H1 (cell line): ENCODE measurements around the gene TCF7L2. TPM values are rescaled to one million over a fixed set of nuclear protein-coding genes. Genes with fewer than 3 reads are reported as not detected.

Experiments
- CTCF ChIA-PET: fragments of 300-600 bp; sonication (Branson Sonifier 250); formaldehyde crosslinking; loops from one replicate; lab custom pipeline; 2021; ENCODE audit not compliant: partially characterized antibody; lab: Charles Lee
- POLR2A ChIA-PET: fragments of 300-600 bp; sonication (Branson Sonifier 250); formaldehyde crosslinking; loops from one replicate; lab custom pipeline; 2021; ENCODE audit warnings: inconsistent platforms; ENCODE audit not compliant: partially characterized antibody; lab: Charles Lee
- DNase-seq, 2 experiments: peaks; one replicate each; pipeline versions ENCODE4 v3.0.0 to v3.0.0-alpha.2; 2010 to 2022; ENCODE audit warnings: low spot score in 2 of 2, low read depth in 1 of 2, mixed read lengths in 1 of 2
- FAIRE-seq: peaks from 2 replicates; lab custom pipeline; 2011; peaks lifted over from hg19 to GRCh38; lab: Jason Lieb, UNC
- H2AFZ ChIP-seq: 2 replicates; pipeline ENCODE4 v1.8.1; 2012; ENCODE audit warnings: low read length, inconsistent platforms
- H2AK5ac ChIP-seq: 2 replicates; pipeline ENCODE4 v1.6.1; 2013; ENCODE audit warnings: low read depth, low read length
- H2BK120ac ChIP-seq: replicated peaks from 2 replicates; pipeline ENCODE3; 2013; ENCODE audit warnings: low read depth, low read length, inconsistent platforms
- H2BK12ac ChIP-seq: 2 replicates; pipeline ENCODE4 v1.6.1; 2013; ENCODE audit warnings: low read depth, low read length
- H2BK15ac ChIP-seq: 2 replicates; pipeline ENCODE4 v1.6.1; 2013; ENCODE audit warnings: low read length
- H2BK20ac ChIP-seq: 2 replicates; pipeline ENCODE4 v1.6.1; 2013; ENCODE audit warnings: low read length
- H2BK5ac ChIP-seq: 2 replicates; pipeline ENCODE4 v1.6.1; 2013; ENCODE audit warnings: low read depth, low read length
- H3K14ac ChIP-seq: 2 replicates; pipeline ENCODE4 v1.6.1; 2013; ENCODE audit warnings: inconsistent platforms; ENCODE audit not compliant: insufficient read length
- H3K18ac ChIP-seq: 2 replicates; pipeline ENCODE4 v1.6.1; 2013; ENCODE audit warnings: low read length; ENCODE audit errors: extremely low read depth
- H3K23ac ChIP-seq: 2 replicates; pipeline ENCODE4 v1.6.1; 2013; ENCODE audit warnings: inconsistent platforms; ENCODE audit not compliant: insufficient read length
- H3K23me2 ChIP-seq: 2 replicates; pipeline ENCODE4 v1.6.1; 2013; ENCODE audit warnings: low read depth, low read length
- H3K27ac ChIP-seq: 2 replicates; pipeline ENCODE4 v1.6.1; 2011; ENCODE audit warnings: low read depth, low read length, inconsistent platforms
- H3K27me3 ChIP-seq, 4 experiments: replicated peaks in 1 of 4; 1 replicate in 1 of 4; 2 replicates in 3 of 4; pipeline versions ENCODE4 v1.6.1 to v1.8.1; 2011 to 2013; ENCODE audit warnings: low read length in 3 of 4, mild to moderate bottlenecking in 3 of 4, inconsistent platforms in 2 of 4, mixed read lengths in 2 of 4, moderate library complexity in 1 of 4; ENCODE audit not compliant: control insufficient read depth in 3 of 4, insufficient read depth in 3 of 4; ENCODE audit errors: extremely low read depth in 1 of 4
- H3K36me3 ChIP-seq, 4 experiments: 2 replicates each; pipeline versions ENCODE4 v1.6.1 to v1.8.1; 2011 to 2013; ENCODE audit warnings: mild to moderate bottlenecking in 4 of 4, low read length in 3 of 4, moderate library complexity in 2 of 4, control low read depth in 1 of 4, inconsistent platforms in 1 of 4; ENCODE audit not compliant: insufficient read depth in 4 of 4, control insufficient read depth in 2 of 4
- H3K4ac ChIP-seq: replicated peaks from 2 replicates; pipeline ENCODE3; 2013; ENCODE audit warnings: low read length, low read depth, mixed read lengths, inconsistent platforms; ENCODE audit not compliant: insufficient read length
- H3K4me1 ChIP-seq, 4 experiments: replicated peaks in 1 of 4; 1 replicate in 1 of 4; 2 replicates in 3 of 4; pipeline versions ENCODE4 v1.6.1 to v1.8.1; 2011 to 2013; ENCODE audit warnings: low read length in 3 of 4, inconsistent platforms in 2 of 4, mixed read lengths in 1 of 4; ENCODE audit not compliant: insufficient read depth in 4 of 4, control insufficient read depth in 3 of 4
- H3K4me2 ChIP-seq, 2 experiments: 2 replicates each; pipeline versions ENCODE4 v1.6.1 to v1.8.1; 2011 to 2013; ENCODE audit warnings: low read depth in 2 of 2, low read length in 2 of 2, control low read depth in 1 of 2, inconsistent platforms in 1 of 2, mild to moderate bottlenecking in 1 of 2; ENCODE audit not compliant: insufficient read depth in 1 of 2
- H3K4me3 ChIP-seq, 4 experiments: fragments of 200-600, 300-600 bp in 1 of 4; sonication (generic), shearing (Covaris generic), sonication (Bioruptor Twin) in 1 of 4; 2 replicates each; pipeline versions ENCODE4 v1.5.1 to v1.8.1; 2011 to 2016; ENCODE audit warnings: low read length in 4 of 4, low read depth in 3 of 4, control low read depth in 2 of 4, inconsistent platforms in 2 of 4, mild to moderate bottlenecking in 2 of 4, mixed read lengths in 1 of 4, moderate library complexity in 1 of 4; ENCODE audit not compliant: insufficient read depth in 2 of 4; ENCODE audit errors: extremely low read depth in 1 of 4
- H3K56ac ChIP-seq: replicated peaks from 2 replicates; pipeline ENCODE3; 2013; ENCODE audit warnings: low read depth, mild to moderate bottlenecking, mixed read lengths, low read length, inconsistent platforms; ENCODE audit not compliant: insufficient read length
- H3K79me1 ChIP-seq: 2 replicates; pipeline ENCODE4 v1.6.1; 2013; ENCODE audit warnings: low read depth, low read length, control low read depth
- H3K79me2 ChIP-seq, 2 experiments: 2 replicates each; pipeline versions ENCODE4 v1.6.1 to v1.8.1; 2012 to 2013; ENCODE audit warnings: low read length in 2 of 2, mild to moderate bottlenecking in 2 of 2, inconsistent platforms in 1 of 2; ENCODE audit not compliant: insufficient read depth in 2 of 2, control insufficient read depth in 1 of 2
- H3K9ac ChIP-seq, 4 experiments: replicated peaks in 1 of 4; 1 replicate in 1 of 4; 2 replicates in 3 of 4; pipeline versions ENCODE4 v1.6.1 to v1.8.1; 2011 to 2013; ENCODE audit warnings: low read depth in 3 of 4, low read length in 3 of 4, control low read depth in 2 of 4, mild to moderate bottlenecking in 2 of 4, moderate library complexity in 2 of 4, inconsistent platforms in 1 of 4; ENCODE audit errors: extremely low read depth in 1 of 4
- H3K9me3 ChIP-seq, 2 experiments: 2 replicates each; pipeline versions ENCODE4 v1.6.1 to v1.8.1; 2012 to 2013; ENCODE audit warnings: mild to moderate bottlenecking in 2 of 2, moderate library complexity in 2 of 2, control low read depth in 1 of 2, inconsistent platforms in 1 of 2, low read depth in 1 of 2, low read length in 1 of 2, mixed read lengths in 1 of 2; ENCODE audit not compliant: insufficient read depth in 2 of 2
- H4K20me1 ChIP-seq, 2 experiments: replicated peaks in 1 of 2; 2 replicates each; pipeline versions ENCODE3 to v1.8.1; 2011 to 2013; ENCODE audit warnings: inconsistent platforms in 2 of 2, low read length in 2 of 2, mild to moderate bottlenecking in 1 of 2; ENCODE audit not compliant: insufficient read depth in 2 of 2, control insufficient read depth in 1 of 2
- H4K5ac ChIP-seq: 2 replicates; pipeline ENCODE4 v1.6.1; 2013; ENCODE audit warnings: low read length, low read depth, mixed read lengths, inconsistent platforms; ENCODE audit not compliant: insufficient read length
- H4K8ac ChIP-seq: 2 replicates; pipeline ENCODE4 v1.8.0; 2013; ENCODE audit warnings: mild to moderate bottlenecking, moderate library complexity, low read length, inconsistent platforms; ENCODE audit not compliant: insufficient read depth; ENCODE audit errors: extremely low read depth
- H4K91ac ChIP-seq: replicated peaks from 2 replicates; pipeline ENCODE3; 2013; ENCODE audit warnings: low read length, mixed read lengths, inconsistent platforms; ENCODE audit not compliant: insufficient read length
- ATF3 ChIP-seq: IDR thresholded peaks from 2 replicates; pipeline ENCODE4 v1.6.1; 2011; ENCODE audit warnings: low read depth, mild to moderate bottlenecking, low read length; ENCODE audit not compliant: insufficient read depth
- CHD1 ChIP-seq: IDR thresholded peaks from 2 replicates; pipeline ENCODE4 v1.6.1; 2012; ENCODE audit warnings: low read depth, low read length, improper control_type of control experiment
- CTCF ChIP-seq, 3 experiments: IDR thresholded peaks; 1 replicate in 2 of 3; 2 replicates in 1 of 3; pipeline versions ENCODE4 v1.5.1 to v1.6.1; 2011; ENCODE audit warnings: low read length in 3 of 3, mild to moderate bottlenecking in 3 of 3, inconsistent platforms in 2 of 3, low read depth in 1 of 3, moderate library complexity in 1 of 3; ENCODE audit not compliant: insufficient read depth in 1 of 3; ENCODE audit errors: control extremely low read depth in 1 of 3
- EZH2 ChIP-seq: fragments of 200-600 bp; sonication (generic); IDR thresholded peaks from 2 replicates; pipeline ENCODE4 v1.7.1; 2012; ENCODE audit warnings: low read depth, mild to moderate bottlenecking, moderate library complexity, low read length, inconsistent platforms; ENCODE audit not compliant: severe bottlenecking
- KDM4A ChIP-seq: IDR thresholded peaks from one replicate; pipeline ENCODE4 v1.7.1; 2012; ENCODE audit warnings: low read depth, mild to moderate bottlenecking, moderate library complexity, low read length, inconsistent platforms; ENCODE audit not compliant: severe bottlenecking
- NANOG ChIP-seq: IDR thresholded peaks from 2 replicates; pipeline ENCODE4 v1.6.1; 2011; ENCODE audit warnings: low read length, low read depth, mild to moderate bottlenecking, inconsistent platforms; ENCODE audit not compliant: insufficient read depth, poor library complexity, severe bottlenecking
- POLR2A ChIP-seq, 2 experiments: IDR thresholded peaks; 1 replicate in 1 of 2; 2 replicates in 1 of 2; pipeline ENCODE4 v1.6.1; 2011; ENCODE audit warnings: low read depth in 2 of 2, low read length in 2 of 2, mild to moderate bottlenecking in 2 of 2; ENCODE audit errors: control extremely low read depth in 1 of 2
- RBBP5 ChIP-seq: IDR thresholded peaks from 2 replicates; pipeline ENCODE4 v1.7.1; 2012; ENCODE audit warnings: low read depth, mild to moderate bottlenecking, inconsistent platforms, low read length, moderate library complexity, borderline replicate concordance
- SIRT6 ChIP-seq: IDR thresholded peaks from one replicate; pipeline ENCODE4 v1.7.1; 2012; ENCODE audit warnings: low read length, inconsistent platforms
- WGBS, 2 experiments: shearing (Covaris generic) in 1 of 2; methylation state at CpG; one replicate each; pipeline versions ENCODE4 v1.1.6 to v1.1.7; 2013 to 2015; ENCODE audit warnings: low lambda C conversion rate in 2 of 2, mixed read lengths in 2 of 2, inconsistent platforms in 1 of 2, low coverage in 1 of 2, missing lambda C conversion rate in 1 of 2; ENCODE audit not compliant: insufficient replicate concordance in 2 of 2, insufficient coverage in 1 of 2, insufficient read length in 1 of 2; ENCODE audit errors: extremely low coverage in 1 of 2, missing lambda C conversion rate in 1 of 2; 5-methylcytosine and 5-hydroxymethylcytosine counted together
- polyA plus RNA-seq, 7 experiments: library from polyadenylated mRNA; depleted of rRNA in 3 of 7; stranded (reverse) in 5 of 7; unstranded in 2 of 7; fragments of >200 nt in 5 of 7; fragments of 200-250 nt in 2 of 7; gene quantifications; 1 replicate in 5 of 7; 2 replicates in 1 of 7; 4 replicates in 1 of 7; pipeline versions ENCODE4 v1.2.1 to v1.2.3, GENCODE V29; 2011 to 2013; ENCODE audit warnings: missing spikeins in 2 of 7, mixed read lengths in 2 of 7
- total RNA-seq: library from RNA; stranded (reverse); fragmentation: NEBNext Ultra II Directional; extraction: Animal tissue kit (Norgen Biotek cat#: 25700); gene quantifications from 2 replicates; pipeline ENCODE4 v1.2.1, GENCODE V29; 2021

TCF7L2 gene
- total and polyA plus RNA-seq, 2 of the 8 experiments (the other 6 are each of a cell fraction or from before 2014, with no cell fraction given), result 33.9 to 67.3 TPM

GRCh38 chr10:112981553-112981952, 31.5 kb downstream of the TCF7L2 start:
- Histone ChIP-seq H3K14ac (no peak overlapping the region), H3K4me2 (no peak overlapping the region), H3K23ac (no peak overlapping the region), H3K27me3 (no peaks in the 10 kb centered on the region), H2AFZ (no peak overlapping the region), H2BK20ac (no peak overlapping the region), H3K4ac (no peak overlapping the region), H3K4me1 (peaks cover 8 to 38% (median 17%) of the 10 kb centered on the region in 4 experiments), H3K36me3 (peaks cover 0 to 7% (median 0%) of the 10 kb centered on the region in 4 experiments; a peak in 2 of 8 replicates), H2BK12ac (no peak overlapping the region), H3K9me3 (no peaks in the 10 kb centered on the region), H3K23me2 (no peaks in the 10 kb centered on the region), H3K79me1 (peaks cover 8% of the 10 kb centered on the region), H2BK5ac (no peak overlapping the region), H4K8ac (no peak overlapping the region), H3K4me3 (no peak overlapping the region), H4K5ac (no peak overlapping the region), H3K56ac (no peak overlapping the region), H3K79me2 (peaks cover 23 to 93% of the 10 kb centered on the region in 2 experiments), H3K18ac (no peak overlapping the region), H2BK15ac (no peak overlapping the region), H4K20me1 (peaks cover 22 to 27% of the 10 kb centered on the region in 2 experiments), H3K9ac (no peak overlapping the region), H2AK5ac (no peak overlapping the region), H3K27ac (no peak overlapping the region), H2BK120ac (no peak overlapping the region), H4K91ac (no peak overlapping the region)
- DNase-seq (no peak), FAIRE-seq (no peak)
- WGBS, 2 experiments, result 92% methylated on average over 7 of the region's 7 CpGs; no CpG with 5 or more reads in 1 of the 2 experiments
- ChIA-PET CTCF (interaction anchor here (1.0 kb wide), 1 partner anchor 90 kb away, joined by 3 read pairs; no protein-coding TSS in a partner anchor), POLR2A (interaction anchor here (1.0 to 2.6 kb wide), 4 partner anchors 9 to 39 kb away, joined by 3 to 10 read pairs (median 6); no protein-coding TSS in a partner anchor)
- TF ChIP-seq POLR2A (IDR thresholded peaks at IDR 0.05; ENCODE audit: control extremely low read depth in 1 of 2, low read depth in 2 of 2, low read length in 2 of 2), result no peak
- no peak for TF ChIP-seq NANOG
- no peak for TF ChIP-seq CTCF (IDR thresholded peaks at IDR 0.05; ENCODE audit: control extremely low read depth in 1 of 3, insufficient read depth in 1 of 3, low read depth in 1 of 3, low read length in 3 of 3)
- TF ChIP-seq ATF3, result no peak
- TF ChIP-seq KDM4A, result no peak
- no peak for TF ChIP-seq EZH2
- no peak for TF ChIP-seq CHD1
- no peak for TF ChIP-seq SIRT6
- no peak for TF ChIP-seq RBBP5
